Stromal cell of bone marrow (primary cell): ENCODE measurements around the gene PRSS33.

Source experiments
- DNase-seq: peaks from one replicate; pipeline ENCODE4 v3.0.0-alpha.2; 2012; ENCODE audit warnings: low read depth

The PRSS33 gene

DNA sequence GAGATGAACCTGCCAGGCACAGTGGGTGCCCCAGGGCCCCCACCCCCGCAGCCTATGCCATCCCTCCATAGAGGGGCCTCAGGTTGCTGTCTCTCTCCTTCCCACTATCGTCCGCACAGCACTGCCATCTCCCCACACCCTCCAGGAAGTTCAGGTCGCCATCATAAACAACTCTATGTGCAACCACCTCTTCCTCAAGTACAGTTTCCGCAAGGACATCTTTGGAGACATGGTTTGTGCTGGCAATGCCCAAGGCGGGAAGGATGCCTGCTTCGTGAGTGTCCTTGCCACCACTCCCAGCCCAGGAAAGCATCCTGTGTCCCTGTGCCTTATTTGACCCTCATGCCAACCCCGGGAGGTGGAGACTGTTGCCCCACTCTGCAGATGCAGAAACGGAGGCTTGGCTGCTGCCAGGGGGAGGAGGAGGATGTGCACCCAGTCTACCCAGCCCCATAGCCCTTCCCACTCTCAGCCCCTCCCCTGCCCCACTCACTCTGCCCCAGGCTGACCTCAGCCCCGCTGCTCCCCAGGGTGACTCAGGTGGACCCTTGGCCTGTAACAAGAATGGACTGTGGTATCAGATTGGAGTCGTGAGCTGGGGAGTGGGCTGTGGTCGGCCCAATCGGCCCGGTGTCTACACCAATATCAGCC lies 33.6 kb upstream of the PRSS33 start:
- DNase-seq = no peak

DNA sequence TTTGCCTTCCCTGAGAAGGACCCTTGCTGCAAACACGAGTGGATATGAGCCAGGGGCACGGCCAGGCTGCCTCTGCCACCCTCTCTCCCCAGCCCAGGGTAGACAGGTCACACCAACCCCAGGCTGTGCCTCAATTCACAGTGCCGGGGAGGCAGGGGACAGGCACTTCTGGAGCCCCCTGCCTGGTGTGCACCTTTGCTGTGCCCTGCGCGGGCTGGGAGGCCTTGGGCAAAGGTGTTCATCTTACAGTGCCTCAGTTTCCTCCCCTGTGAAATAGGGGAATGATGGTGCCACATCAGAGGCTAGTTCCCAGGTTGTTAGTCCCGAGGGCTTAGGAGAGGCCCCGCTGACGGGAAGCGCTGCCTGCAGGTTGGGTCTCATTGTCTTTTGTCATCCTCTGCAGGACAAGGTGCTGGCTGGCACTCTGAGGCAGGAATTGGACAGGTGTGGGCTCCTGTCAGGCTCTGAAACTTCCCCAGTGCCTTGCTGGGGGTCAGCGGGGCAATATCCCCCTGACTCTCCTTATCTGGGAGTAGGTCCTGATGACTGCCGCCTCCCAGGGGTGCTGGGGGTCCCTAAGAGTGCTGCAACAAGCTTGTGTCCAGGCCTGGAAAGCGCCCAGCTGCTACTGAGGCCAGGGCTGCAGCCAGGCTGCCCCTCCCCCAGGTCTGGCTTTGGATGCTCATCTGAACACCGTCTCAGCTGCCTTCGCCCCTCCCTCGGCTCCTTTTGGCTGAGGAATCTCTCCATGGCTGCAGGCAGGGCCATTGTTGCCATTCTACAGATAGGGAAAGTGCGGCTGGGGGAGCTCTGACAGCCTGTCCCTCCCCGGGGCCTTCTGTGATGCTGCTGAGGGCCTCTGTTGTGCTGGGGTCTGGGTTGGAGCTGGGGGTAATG lies 32.8 kb upstream of the PRSS33 start:
- DNase-seq = no peak

DNA sequence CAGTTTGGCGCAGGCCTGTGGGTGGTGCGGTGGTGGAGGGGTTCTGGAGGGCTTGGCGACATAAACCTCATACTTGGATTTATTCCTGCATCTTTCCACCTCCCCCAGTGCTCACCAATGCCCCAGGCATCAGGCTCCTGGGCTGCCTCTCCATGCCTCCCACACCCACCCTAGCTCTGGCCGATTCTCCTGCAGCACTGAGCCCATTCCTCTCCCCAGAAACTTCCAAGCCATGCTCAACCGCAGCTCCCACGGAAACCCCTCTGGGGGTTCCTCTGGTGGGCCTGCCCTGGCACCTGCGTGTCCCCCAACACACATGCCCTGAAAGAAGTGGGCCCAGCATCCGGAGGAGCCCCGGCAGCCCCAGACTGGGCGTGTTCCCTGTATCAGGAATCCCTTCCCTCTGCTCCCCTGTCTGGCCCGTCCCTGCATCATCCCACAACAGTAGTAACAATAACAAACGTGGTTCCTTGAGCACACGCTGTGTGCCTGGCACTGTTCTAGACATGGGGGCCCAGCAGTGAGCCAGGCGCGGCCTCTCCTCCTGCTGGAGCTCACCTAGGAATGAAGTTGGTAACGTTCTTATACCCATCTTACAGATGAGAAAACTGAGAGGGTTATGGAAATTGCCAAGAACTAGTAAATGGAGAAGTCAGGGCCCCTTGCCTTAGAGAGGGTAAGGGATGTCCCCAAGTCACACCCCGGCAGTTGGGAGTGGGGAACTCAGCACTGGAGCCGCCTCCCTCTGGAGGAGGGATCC lies 32.0 kb upstream of the PRSS33 start:
- DNase-seq = no peak

DNA sequence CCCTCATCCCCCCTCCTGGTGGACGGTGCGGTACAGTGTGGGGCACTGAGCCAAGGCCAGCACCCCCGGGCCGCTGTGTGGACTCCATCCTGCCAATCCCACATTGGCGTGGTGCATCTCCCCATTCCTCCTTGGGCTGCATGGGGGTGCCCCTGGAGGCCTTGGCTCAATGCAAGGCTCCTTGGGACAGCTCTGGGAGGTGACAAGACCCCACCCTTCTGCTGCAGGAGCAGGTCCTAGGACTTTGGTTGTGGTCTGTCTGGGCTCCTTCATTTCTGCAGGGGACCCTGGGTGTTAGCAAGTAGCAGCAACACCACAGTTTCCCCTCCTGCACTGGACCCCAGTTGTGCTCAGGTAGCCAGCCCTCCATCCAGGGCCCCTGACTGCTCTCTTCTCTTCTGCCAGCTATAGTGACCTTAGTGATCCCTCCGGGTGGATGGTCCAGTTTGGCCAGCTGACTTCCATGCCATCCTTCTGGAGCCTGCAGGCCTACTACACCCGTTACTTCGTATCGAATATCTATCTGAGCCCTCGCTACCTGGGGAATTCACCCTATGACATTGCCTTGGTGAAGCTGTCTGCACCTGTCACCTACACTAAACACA lies 31.0 kb upstream of the PRSS33 start:
- no peak for DNase-seq

DNA sequence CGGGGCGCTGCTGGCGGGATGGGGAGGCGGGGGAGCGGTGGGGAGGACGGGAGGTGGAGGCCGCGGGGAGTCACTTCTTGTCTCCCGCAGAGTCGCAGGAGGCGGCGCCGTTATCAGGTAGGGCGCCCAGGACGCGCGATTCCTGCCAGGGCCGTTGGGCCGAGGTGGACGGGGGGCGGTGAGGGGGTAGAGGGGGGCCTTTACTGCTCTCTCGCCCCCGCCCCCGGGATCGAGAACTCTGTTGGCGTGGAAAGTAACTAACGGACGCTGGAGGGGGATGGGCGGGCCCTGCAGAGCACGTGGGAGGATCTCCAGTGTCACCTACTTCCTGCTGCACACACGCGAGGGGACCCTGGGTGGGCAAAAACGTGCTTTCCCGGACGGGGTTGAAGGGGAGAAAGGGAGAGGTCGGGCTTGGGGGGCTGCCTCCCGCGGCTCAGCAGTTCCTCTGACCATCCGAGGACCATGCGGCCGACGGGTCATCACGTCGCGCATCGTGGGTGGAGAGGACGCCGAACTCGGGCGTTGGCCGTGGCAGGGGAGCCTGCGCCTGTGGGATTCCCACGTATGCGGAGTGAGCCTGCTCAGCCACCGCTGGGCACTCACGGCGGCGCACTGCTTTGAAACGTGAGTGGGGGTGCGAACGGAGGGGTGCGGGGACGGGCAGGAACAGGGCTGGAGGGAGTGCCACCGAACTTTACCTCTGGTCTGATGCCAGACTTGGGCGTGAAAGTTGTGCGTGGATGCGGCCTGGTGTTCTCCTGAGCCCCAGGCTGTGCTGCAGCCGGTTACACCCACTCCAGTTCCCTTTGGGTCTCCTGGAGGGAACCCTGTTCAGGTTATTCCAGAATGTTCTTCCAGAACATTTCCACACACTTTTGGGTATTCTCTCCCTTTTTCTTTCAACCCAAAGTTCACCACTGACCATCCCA lies 30.2 kb upstream of the PRSS33 start:
- DNase-seq = no peak

DNA sequence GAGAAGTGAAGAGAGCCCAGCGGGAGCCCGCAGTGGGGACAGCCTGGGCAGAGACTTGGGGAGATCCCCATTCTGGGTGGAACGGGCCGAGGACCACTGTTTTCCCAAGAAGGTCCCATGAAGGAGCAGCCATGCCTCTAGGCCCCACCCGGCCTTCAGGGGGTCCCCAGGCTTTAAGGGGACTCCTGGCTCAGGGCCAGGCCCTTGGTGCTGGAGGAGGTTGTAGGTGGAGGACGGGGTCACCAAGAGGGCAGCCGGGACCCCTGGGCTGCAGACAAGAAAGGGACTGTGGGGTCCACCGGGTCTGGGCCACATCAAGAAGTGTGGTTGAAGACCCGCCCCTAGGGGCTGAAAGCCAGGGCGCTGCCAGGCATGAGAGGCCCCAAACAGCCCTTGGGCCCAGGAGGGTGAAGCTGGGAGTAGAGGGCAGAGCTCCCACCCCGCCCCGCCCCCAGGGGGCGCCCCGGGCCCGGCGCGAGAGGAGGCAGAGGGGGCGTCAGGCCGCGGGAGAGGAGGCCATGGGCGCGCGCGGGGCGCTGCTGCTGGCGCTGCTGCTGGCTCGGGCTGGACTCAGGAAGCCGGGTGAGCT lies 29.5 kb upstream of the PRSS33 start, which contains the start of gene PRSS21:
TSS of gene PRSS21 (plus strand) at position 487 of the 589 bp plus-strand sequence. CDS start at position 519, 32 bp downstream.
- no peak for DNase-seq

DNA sequence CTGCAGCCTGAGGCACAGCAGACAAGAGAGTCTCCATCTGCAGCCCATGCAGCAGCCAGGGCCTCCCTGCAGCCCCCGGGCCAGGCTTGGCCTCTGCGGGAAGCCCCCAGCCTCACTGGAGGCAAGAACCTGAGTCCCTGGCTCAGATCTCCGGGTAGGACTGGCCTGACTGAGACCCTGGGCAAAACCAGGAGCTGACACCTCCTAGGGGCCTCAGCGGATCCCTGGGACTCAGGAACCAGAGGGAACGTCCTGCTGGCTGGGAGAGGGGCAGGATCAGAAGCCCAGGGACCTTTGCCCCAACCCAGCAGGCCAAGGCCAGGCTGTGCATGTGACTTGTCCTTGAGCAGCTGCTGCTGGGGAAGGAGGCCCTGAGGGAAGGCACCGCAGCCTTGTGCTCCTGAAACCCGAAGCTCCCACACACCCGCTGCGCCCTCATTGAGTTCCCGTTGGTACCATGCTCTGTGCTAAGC lies 28.0 kb upstream of the PRSS33 start:
- DNase-seq = no peak

DNA sequence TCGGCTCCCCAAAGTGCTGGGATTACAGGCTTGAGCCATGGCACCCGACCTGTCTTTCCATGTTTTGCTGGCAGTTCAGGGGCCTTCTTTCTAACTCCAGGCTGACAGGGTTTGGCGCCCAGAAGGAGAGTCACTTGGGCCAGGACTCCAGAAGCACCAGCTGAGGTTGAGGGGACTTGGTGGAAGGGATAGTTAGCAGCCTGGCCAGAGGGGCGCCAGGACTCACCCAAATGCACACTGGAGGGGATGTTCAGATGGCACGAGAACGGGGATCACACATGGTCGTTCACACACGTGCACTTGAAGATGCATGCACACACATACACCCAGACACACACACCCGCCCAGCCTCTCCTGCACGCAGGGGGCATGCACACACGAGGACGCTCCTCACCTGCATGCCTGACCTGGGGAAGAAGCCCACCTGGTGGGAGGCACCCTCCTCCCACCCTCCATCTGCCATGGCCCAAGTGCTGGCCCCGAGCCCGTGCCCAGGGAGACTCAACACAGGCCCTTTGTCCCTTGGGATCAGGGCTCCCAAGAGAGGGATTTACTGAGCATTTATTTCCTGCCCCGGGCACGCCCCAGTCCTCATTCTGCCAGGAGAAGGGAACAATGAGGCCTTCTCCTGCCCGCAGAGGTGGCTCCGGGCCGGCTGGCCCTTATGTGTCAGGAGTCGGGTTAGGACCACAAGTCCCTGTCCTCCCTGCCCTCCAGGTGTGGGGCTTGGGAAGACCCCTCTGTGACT lies 27.4 kb upstream of the PRSS33 start:
- DNase-seq = no peak

DNA sequence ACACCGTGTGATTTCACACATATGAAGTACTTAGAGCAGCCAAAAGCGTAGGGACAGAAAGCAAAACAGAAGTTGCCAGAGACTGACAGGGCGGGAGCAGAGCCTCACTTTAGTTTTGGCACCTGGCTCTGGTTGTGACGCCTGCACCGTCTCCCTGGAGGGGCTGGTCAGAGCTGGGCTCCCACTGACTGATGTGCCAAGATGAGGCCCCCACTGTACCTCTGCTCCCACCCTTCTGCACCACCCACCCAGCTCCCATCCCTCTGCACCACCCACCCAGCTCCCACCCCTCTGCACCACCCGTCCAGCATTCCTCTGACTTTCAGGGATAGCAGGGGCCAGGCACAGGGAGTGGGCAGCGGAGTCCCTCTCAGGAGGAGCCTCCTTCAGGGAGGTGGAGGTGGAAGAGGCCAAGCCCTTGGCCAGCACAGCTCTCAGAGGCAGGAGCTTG lies 26.4 kb upstream of the PRSS33 start:
- DNase-seq = no peak

DNA sequence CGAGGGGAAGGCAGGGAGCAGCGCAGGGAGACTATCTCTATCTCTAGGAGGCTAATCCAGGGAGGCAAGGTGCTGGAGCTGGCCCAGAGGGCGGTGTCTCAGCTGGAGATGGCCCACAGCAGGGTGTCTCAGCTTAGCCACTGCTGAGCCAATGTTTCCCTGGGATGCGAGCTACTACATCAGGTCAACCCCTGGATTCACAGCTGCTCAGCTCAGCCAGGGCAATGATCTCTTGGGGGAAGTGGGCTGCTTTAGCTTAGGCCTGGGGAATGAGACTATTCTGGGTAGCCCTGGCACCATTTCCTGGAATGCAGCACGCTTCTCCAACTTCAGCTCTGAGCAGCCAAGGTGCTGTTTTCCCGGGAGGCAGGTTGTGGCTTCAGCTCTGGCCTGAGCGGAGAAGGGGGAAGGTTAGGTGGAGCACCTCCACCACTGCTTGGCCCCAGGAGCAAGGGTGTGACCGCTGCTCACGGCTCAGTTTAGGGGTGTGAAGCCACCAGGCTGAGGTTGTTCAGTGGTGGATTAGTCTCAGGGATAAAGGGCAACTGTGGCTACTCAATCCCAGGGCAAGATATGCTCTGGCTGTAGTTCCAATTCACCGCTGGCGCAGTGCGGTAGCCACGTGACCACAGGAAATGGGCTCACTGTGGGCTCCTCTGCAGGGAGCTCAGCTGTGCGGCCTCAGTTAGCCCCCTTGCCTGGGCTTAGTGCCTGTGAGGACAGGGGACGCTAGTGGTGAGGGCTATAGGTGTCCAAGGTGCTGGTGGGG lies 24.5 kb upstream of the PRSS33 start:
- no peak for DNase-seq

DNA sequence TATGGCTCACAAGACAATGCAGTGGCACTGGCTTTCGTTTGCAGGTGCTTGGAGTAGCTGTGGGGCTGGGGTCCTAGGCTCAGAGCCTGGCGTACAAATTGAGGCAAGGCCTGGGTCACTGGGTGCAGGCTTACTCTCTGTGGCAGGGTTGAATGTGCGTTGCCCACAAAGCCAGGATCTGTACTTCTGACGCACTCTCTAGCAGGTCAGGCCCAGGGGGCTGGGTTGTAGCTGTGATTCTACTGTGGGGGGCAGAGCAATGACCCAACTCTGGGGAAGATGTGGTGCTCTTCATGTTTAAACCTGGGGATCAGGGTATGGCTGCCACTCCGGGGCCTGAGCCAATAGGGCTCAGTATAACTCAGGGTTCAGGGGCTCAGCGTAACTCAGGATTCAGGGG lies 23.3 kb upstream of the PRSS33 start:
- no peak for DNase-seq

DNA sequence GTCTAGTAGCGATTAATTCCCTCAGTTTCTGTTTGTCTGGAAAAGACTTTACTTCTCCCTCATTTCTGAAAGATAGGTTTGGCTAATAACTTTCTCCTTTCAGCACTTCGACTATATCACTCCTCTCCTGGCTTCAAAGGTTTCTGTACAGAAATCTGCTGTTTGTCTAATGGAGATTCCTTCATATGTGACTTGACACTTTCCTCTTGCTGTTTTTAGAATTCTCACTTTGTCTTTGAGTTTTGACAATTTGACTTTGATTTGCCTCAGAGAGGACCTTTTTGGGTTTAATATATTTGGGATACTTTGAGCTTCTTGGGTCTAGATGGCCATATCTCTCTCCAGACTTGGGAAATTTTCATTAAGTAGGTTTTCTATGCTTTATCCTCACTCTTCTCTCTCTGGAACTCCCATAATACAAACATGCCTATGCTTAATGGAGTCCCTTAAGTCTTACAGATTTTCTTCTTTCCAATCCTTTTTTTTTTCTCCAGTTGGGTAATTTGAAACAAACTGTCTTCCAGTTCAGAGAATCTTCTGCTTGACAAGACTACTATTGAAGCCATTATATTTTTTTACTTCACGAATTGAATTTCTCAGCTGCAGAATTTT lies 21.9 kb upstream of the PRSS33 start:
- no peak for DNase-seq

DNA sequence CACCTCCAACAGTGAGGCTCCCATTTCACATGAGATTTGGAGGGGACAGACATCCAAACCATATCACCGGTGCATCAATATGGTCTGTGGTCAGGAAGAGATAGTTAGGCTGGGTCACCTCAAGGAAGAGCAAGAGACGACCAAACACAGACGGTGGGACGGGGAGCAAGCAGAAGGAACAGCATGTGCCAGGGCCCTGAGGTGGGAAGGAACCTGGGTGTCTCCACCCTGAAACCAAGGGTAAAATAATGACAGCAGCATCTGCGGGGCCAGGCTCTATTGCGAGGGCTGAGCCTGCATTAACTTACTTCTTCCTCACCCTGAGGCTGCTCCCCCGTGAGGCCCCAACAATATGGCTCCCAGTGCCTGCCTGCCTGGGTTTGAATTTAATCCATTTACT lies 20.8 kb upstream of the PRSS33 start:
- no peak for DNase-seq

DNA sequence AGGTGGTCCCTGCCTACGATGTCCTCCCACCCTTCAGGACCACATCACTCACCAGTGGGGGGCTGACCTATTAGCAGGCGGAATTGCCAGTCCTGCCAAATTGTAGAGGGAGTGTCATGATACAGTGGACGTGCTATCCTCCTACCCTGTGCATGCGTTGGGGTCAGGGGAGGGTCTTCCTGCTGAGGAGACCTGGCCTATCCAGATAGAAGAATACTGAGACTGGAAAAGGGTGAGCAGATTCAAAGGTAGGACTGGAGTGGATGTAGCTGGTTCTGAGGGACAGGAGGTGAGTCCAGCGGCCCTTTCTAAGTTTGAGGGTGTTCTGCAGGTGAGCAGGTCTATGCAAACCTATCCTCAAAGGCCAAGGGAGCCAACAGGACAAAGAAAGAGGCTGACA lies 18.9 kb upstream of the PRSS33 start:
- no peak for DNase-seq

DNA sequence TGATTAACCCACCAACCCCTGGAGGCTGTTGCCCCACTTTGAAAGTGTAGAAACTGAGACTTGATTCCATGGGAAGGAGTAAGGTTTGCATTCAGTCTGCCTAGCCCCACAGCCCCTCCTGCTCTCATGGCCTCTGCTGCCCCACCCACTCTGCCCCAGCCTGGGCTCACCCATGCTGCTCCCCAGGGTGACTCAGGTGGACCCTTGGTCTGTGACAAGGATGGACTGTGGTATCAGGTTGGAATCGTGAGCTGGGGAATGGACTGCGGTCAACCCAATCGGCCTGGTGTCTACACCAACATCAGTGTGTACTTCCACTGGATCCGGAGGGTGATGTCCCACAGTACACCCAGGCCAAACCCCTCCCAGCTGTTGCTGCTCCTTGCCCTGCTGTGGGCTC lies 17.4 kb upstream of the PRSS33 start:
- DNase-seq = no peak

DNA sequence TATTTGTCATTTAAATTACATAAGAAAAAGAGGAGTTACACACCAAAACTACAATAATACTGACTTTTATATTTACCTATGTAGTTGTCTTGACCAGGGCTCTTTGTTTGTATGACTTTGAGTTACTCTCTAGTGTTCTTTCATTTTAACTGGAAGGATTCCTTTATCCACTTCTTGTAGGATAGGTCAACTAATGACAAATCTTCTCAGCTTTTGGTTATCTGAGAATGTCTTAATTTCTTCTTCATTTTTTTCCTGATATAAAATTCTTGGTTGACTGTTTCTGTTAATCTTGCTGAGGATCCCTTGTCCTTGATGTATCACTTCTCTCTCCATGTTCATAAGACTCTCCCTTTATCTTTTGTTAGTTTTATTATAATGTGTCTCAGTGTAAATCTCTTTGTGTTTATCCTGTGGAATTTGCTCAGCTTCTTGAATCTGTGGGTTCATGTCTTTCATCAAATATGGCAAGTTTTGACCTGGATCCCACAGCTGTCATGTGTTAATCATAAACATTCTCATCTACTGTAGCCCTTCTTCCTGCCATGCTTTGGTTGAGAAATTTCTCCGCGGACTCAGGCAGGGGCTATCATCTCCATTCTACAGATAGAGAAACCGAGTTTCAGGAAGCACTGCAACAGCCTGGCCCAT lies 16.3 kb upstream of the PRSS33 start:
- no peak for DNase-seq

DNA sequence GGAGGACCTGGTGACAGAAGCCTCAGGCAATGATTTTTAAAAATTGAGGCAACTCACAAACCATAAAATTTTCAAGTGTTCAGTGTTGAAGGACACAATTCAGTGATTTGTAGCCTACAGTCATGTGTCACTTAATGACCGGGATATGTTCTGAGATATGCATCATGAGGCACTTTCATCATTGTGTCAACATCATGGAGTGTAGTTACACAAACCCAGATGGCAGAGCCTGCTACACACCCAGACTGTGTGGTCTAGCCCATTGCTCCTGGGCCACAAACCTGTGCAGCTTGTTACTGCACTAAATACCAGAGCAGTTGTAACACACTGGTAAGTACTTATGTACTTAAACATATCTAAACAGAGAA lies 12.5 kb upstream of the PRSS33 start:
- DNase-seq = peak; percentile 14

DNA sequence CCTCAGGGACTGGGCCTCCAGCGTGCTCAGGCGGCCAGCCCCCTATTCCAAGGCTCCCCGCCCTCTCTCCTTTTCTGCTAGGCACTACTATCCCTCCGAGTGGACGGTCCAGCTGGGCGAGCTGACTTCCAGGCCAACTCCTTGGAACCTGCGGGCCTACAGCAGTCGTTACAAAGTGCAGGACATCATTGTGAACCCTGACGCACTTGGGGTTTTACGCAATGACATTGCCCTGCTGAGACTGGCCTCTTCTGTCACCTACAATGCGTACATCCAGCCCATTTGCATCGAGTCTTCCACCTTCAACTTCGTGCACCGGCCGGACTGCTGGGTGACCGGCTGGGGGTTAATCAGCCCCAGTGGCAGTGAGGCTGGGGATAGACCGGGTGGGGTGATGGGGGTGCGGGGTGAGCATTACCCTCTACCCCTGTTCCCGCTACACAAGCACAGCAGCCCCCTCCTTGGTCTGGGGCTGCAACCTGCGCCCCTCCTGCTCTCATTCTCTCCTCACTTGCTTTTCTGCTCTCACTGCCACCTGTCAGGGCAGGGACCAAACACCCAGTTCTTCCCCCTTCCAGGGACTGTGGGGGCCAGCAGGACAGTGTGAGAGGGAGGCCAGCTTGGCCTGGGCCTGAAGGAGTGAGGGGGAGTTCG lies 12.0 kb upstream of the PRSS33 start:
- no peak for DNase-seq
